DMS53 treated with DMSO at 0.1 percent for 48 hours (cell line): ENCODE data around the gene RNLS.
"Not testable (repeated sequence)": the region's sequence is repeated elsewhere in the genome, so short reads cannot be mapped to it uniquely, and the experiment has no call there.

Experiments used
- DNase-seq: peaks from one replicate; lab custom pipeline; 2025; ENCODE audit not compliant: unreplicated experiment; lab: John Stamatoyannopoulos, UW

The RNLS gene

DNA sequence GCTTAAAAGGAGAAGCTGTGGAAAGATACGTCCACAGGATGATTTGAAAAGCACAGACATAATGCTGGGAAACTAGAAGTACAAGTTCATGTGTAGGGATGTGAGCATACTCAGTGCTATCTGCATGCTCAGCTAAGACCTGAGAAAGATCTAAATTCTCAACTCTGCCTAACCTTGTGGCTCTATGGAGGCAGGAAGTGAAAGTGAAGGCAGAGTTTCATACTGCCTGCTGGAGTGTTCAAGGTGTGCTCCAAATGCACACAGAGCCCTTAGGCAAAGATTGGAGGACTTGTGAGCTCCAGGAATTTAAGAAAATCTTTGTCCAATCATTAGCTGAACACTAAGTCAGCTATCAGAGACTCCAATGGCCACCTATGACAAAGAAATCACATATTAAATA lies 190.9 kb downstream of the RNLS start:
- no peak for DNase-seq

DNA sequence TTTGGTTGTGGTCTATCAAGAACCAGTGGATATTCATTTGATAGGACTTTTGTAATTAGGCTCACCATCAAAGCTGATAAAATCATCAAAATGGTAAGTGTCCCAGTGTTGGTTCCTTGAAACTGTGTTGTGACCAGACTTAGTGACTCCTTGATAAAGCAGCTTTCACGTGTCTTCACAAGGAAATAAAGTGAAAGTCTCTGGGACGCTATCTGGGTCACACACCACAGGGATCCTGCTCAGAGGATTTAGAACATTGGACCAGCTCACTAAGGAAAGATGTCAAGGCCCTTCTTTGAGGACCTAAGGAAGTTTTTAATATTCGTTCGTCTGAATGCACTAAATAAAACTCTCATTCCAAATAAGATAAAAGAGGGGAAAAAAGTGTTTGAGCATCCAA lies 193.1 kb downstream of the RNLS start:
- no peak for DNase-seq

DNA sequence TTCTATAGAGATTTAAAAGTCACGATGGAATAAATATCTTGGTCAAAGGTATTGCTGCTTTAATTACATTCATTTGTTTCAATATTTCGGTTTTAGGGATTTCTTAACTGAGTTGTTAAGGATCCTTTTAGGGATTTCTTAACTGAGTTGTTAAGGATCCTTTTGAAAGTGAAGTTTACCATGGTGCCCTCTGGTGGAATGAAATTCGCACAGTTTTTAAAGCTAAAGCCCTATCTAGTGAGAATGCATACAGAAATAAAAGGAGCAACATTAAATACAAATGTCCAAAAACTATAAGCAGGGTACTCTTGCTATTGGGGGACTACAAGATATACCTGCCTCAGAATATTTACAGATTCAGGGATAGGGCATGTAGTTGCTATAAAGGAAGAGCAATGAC lies 193.7 kb downstream of the RNLS start:
- DNase-seq, result peak; percentile 35

DNA sequence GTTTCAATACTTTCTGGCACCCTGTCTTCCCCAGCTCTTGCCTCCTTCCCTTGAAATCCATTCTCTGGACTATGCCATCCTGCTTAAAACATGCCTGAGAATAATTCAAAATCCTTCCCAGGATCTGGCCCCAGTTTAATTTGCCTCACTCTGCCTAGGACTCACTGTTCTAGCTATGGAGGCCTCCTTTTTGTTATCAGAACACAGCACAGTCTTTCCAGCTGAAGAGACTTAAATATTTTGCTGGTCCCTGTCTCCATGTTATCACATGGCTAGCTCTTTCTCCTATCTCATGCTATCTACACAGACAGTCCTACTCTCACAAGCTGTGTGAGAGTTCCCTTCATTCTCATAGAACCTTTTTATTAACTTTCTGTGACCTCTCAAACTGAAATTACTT lies 194.8 kb downstream of the RNLS start:
- no peak for DNase-seq

DNA sequence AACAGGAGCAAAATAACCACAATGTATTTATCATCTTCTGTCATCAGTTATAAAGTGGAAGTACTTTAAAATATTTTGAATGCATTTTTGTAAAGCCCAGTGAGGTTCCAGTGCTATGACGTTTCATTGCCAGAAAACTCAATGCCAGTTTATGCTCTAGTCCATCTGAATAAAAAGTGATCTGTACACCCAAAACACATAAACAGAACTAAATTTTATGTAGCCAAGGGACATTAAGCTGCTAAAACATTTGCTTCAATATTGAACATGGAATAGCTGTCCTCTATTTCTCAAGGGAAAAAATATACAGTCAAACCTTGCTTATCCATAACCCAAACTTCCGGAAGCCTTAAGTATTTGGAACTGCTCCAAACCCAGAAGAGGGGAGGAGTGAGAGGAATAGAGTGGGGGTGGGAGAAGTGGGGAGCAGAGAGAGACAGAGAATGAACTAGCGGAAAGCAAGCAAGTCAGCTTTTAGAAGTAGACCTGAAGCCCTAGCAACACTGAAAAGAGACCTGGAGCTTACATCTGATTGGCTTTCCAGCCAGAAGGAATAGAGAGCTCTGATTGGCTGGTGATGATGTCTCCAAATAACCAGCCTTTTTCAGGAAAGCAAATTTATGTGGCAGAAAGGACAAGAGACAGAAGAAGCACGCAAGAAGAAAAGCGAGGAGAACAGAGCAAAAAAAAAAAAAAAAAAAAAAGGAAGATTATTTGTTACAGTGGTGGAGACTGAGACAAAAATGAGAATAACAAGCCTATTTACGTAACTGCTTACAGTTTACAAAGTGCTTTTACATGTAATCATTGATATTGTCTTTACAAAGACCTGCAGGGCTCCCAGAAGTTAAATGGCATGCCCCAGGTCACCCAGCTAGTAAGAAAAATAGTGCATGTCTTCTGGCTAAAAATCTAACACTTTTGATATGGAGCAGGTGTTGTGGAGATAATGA lies 196.0 kb downstream of the RNLS start:
- no peak for DNase-seq

DNA sequence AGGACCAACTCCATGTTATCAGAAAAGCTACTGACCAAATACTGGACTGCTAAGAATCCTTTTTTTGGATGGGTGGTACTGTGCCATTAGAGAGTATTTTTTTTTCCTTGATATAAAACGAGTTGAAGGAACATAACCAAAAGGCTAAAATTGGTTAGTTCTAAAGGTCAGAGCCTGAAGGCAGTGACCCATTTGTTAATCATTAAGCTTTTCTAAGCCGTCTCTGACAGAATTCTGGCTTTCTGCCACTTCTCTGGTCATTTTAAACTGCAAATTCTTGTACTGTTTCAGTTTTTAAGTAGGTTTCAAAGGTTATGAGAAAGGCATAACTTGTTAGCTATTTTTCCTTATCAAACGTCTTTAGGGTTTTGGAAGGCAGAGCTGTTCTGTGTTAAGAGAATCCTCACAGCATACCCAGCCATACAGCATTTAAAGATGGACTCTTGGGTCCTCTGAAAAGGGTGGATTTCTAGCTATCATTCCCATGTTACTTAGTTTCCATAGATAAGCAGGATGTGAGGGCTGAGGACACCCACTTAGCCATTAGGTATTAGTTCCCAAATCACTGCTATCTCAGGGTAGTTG lies 196.8 kb downstream of the RNLS start:
- DNase-seq, result peak; percentile 56

DNA sequence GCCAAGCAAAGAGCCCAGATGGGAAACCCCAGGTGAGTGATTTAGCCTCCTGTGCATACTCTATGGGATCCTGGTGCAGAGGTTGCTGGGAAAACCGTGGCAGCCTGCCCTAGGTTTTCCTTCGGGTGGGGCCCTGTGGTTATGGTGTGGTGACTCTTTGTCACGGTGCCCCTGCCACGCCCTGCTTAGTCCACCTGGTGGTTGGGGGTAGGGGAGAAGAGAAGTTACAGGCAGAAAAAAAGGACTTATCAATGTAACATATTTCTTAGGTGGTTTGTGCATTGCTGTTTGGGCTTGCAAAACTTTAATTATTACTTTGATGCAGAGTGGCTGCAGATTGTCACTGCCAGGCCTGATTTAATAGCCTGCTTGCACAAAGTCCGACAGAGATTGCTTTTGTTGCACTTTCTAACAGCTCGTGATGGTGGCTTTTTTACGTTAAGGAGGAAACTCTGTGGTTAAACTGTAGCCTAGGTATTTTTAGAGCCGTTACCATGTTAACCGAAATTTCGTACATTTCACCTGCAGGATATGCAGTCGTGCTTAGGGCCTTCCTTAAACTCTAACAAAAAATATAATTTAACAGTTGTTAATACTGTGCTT lies 197.4 kb downstream of the RNLS start:
- peak; percentile 37 for DNase-seq

DNA sequence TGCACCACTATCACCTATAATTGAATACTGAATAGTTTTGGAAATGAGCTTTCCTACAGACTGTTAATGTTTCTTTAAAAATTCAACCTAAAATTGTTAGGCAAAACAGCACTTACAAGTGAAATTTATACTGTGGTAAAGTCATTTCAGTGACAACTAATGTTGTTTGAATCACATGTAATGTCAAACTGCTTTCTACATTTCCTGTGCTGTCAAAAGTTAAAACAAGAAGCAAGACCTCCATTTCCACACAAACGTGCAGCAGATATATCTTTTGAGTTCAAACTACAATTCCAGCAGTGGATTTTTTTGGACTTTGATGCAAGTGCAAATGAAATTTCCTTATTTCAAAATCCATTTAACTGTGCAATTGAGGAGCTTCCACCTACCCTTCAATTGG lies 199.8 kb downstream of the RNLS start:
- no peak for DNase-seq

DNA sequence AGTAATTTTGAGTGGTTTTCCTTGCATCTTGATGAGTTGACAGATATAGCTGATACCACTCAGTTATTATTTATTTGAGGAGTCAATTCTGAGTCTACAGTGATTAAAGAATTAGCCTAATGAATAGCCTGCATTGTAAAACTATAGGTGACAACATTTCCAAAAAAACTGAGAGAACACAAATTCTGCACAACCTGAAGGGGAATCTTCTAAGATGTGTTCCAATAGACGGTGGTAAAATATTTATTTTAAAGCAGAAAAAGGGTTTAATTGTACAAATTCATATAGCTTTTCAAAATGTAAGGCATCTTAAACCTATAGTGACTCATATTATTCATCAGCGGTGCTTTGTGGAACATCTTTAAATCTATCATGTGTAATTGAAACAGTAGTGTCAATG lies 200.4 kb downstream of the RNLS start:
- no peak for DNase-seq

DNA sequence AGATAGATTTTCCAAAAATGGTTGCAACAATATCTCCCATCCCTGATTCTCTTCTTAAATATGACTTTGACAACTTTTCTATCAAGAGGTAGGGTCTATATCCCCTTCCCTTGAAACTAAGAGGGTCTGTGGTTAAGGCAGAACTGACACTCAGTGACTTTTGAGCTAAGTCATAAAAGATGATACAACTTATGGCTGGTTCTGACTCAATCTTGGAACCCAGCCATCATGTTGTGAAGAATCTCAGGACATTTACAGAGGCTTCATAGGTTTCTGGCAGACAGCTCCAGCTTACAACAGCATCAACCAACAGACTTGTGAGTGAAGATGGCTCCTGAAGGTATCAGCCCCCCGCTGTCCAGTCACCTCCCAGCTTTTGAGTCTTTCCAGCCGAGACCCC lies 203.5 kb downstream of the RNLS start:
- no peak for DNase-seq

DNA sequence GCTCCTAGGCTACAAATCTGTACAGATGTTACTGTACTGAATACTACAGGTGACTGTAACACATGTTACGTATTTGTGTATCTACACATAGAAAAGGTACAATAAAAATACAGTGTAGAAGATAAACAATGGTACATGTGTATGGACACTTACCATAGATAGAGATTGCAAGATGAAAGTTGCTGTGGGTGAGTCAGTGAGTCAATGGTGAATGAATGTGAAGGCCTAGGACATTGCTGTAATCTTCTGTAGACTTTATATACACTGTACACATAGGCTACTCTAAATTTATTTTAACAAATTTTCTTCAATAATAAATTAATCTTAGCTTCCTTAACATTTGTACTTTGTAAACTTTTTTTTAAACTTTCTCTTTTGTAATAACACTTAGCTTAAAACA lies 205.6 kb downstream of the RNLS start:
- DNase-seq, result no peak

DNA sequence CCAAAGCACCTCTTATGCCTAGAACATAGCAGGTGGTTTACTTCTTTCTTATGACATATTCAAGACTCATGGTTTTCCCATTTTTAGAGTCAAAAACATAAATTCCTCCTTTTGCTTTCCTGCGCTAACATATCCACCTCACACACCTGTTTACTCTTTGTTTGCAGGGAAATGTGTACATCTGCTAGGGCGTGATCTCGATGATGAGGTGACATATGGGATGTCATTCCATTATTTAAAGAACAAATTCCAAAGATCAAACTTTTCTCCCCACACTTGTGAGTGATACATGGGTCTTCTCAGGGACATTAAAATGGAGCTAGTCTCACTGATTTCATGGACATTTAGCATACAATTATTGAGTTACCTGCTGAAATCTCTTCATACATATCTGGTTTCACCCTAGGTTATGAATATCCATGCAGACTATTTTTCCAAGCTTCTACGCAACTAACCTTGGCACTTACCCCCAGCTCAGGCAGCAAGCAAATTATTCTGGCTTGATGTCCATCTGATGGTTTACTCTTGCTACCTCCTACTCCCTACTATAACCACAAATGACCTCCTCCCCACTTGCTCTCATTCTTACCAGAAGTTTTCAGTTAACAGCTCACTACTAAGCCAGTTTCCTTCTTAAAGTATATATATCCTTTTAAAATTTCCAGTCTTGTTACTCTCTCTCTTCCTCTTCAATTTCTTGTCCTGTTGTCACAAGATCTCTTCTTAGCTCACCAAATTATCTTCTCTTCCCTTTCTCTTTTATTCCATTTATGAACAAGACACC lies 208.5 kb downstream of the RNLS start:
- no peak for DNase-seq

DNA sequence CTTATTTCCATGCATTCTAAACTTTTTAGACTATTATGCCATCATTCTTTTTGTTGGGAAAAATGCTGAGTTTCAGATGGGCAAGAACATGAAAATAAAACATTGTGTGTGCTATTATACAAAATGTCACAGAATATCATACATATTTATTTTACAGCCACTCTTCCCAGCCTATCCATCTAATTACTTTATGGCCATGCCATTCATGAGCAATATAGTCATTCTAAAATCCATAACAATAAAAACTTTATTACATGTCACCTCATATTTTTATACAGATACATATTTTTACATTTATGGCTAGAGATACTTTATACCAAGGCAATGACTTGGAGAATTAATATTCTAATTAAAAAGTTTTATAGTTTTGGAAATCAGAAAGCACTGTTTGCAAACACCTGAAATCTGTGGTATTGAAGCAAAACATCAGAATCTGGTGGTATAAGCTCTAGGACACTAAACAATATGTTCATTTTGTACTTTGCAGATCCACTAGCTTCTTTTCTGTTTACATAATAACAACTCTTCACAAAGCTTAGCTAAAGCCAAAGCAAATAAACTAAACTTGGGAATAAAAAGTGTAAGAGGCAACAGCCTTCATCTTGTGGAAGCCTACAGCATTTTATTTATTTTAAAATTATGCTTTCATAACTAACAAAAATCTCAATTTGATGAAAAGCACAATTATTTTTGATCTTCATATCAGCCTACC lies 210.1 kb downstream of the RNLS start:
- DNase-seq, result no peak

DNA sequence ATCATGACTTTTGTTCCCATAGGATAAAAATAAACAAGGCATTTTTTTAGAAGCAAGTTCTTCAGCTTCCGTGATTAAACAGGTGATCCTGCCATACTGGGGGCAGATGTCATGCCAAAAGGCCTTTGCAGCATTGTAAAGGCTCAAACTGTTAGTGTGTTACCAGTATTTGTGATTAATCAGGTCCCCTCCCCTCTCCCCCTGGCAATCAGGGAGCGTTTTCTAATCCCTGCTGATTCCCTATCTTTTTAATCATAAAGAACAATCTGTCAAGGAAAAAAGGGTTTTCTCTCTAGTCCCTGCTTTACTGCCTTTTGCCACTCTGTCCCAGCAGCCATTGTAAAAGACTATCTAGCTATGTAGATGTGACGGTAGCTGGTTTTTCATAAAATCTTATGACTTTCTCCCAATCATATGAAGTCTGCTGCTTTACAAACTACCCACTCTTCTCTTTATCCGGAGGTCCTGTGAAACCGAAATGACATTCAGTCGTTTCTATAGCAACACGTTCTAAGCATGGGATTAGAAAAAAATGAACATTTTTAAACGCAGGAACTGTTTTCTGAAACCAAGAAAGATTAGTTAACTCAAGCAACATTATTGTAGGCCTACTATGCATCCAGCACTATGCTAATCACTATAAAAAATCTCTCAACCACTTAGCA lies 210.9 kb downstream of the RNLS start:
- DNase-seq, result no peak

DNA sequence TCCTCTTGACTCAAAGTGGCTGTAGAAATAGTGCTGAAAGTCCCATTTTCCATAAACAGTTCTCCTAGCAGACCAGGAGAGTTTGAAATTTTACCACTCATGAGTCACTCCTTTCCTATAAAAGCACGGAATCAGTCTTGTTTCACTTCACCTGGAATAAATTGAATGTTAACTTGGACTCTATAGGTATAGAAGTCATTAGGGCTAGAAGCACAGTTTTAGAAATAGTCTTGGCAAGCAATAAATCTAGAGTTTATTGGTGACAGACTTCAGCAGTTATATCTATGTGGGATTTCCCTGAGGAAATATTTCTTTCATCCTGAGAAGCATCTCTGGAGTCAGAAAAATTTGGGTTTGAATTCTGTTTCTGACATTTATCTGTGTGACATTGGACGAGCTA lies 212.4 kb downstream of the RNLS start:
- DNase-seq, result no peak

DNA sequence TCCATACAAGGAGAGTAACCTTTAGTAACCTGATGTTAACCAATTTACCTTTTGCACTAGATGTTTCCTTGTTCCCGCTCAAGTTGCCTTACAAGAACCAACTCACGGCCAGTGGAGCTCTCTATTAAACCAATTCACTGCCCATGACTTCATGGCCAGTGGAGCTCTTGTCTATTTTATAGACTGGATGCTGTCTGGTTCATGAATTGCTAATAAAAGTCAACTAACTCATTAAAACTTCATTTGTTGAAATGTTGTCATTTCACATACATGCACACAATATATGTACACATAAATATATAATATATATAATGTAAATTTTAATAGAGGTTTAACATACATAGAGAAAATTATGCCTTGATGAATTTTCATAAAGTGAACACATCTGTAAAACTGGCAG lies 216.3 kb downstream of the RNLS start:
- DNase-seq, result no peak

DNA sequence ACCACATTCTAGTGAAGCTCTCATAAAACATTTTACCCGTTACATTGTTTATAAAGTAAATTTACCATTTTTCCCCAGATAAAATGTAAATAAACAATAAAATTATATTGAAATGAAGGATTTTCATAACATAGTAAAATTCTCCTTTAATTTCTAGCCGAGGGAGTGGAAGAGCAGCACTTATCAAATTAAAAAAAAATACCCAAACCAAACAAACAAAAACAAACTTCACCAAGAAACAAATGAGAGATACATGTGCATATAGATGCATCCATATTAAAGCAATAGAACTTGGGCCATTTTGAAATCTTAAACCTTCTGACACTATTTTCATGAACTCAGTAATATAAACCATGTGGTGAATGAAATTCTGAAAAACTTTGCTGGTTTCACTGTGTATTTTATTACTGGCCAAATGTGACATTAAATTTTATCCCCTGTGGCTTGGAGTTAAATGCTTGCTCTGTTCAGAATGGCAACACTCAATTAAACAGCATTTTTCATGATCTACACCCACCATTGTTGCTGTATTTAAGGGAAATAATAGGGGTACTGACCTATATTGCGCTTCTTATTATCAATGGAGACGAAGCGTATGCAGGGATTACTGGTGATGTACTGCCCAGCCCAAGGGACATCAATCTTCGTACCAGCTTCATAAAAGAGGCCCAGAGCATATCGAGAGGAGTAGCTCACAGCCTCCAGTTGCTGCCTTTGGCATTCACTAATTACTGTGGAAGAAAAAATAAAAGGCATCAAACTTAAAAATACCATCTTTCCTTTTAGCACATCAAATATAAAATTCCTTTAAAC lies 220.9 kb downstream of the RNLS start:
- no peak for DNase-seq

DNA sequence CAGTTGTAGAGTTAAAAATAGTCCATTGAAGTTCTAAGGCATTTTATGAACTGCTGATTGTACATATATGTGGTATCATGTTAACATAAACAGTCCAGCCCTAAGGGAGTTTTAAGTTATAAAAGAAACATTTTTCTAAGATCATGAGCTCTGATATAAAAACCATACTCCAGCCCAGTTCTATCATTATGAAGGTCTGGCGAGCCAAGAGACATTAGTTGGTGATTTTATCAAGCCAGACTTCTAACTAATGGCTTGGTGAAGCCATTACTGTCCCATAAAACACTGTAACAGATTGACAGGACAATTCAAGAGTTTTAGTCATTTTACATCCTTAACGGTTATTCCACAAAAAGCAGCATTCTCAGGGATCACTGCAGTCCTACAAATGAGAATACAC lies 221.6 kb downstream of the RNLS start:
- DNase-seq, result no peak

DNA sequence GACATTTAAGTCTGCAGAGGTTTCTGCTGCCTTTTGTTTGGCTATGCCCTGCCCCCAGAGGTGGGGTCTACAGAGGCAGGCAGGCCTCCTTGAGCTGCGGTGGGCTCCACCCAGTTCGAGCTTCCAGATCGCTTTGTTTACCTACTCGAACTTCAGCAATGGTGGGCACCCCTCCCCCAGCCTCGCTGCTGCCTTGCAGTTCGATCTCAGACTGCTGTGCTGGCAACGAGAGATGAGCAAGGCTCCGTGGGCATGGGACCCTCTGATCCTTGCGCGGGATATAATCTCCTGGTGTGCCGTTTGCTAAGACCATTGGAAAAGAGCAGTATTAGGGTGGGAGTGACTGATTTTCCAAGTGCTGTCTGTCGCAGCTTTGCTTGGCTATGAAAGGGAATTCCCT lies 227.4 kb downstream of the RNLS start:
- DNase-seq, result not testable (repeated sequence)
